HG03558 (cell line): ENCODE data around the gene KCNH5.
"Not testable (repeated sequence)": the region's sequence is repeated elsewhere in the genome, so short reads cannot be mapped to it uniquely, and the experiment has no call there.

Source experiments
- ATAC-seq: cut with Tn5 transposase; IDR thresholded peaks from one replicate; pipeline ENCODE4 v1.9.1; 2021; ENCODE audit warnings: moderate number of reproducible peaks; ENCODE audit not compliant: unreplicated experiment; ENCODE audit errors: extremely low read depth

The KCNH5 gene

GRCh38 chr14:62894736-62895135 is 150.5 kb downstream of the KCNH5 start:
- ATAC-seq, result no peak

- no peak for ATAC-seq
These were observed 155.9 kb downstream of the KCNH5 start for GRCh38 chr14:62889364-62889763.

DNA sequence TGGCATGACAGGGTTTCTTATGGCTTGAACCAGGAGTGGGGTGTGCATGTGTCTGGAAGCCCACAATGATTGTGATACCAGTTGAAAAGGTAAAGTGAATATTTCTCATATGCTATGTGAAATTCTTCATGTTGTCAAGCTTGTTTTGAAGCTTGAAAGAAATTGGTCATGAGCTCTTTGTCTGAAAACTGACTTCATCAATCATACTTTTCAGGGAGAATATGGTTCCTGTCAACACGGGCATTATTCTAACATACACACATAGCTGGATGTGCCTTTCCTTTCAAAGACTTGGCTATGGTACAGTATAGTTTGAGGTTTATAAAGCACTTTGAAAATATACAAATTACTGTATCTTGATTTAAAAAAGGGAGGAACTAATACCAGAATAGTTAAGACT is 158.8 kb downstream of the KCNH5 start:
- no peak for ATAC-seq

DNA sequence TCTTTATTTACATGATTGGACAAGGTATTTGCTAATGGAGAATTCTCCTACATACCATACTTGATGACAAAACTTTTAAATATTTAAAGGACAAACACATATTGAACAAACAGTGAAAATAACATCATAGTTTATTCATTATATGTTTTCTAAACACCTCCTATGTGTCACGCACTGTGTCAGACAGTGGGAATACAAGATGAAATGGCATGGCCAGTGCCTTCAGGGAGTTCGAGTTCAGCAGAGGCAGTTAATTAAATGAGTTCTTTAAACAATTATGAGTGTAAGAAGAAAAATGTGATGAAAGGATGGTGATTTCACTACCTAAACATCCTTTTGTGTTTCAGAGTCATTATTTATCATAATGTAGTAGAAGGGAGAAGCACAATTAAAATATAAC is 159.8 kb downstream of the KCNH5 start:
- ATAC-seq, result no peak

GRCh38 chr14:62882967-62883366 is 162.3 kb downstream of the KCNH5 start:
- ATAC-seq, result no peak

GRCh38 chr14:62866376-62866775 is 178.9 kb downstream of the KCNH5 start:
- ATAC-seq, result no peak

GRCh38 chr14:62864588-62864987 is 180.7 kb downstream of the KCNH5 start:
- no peak for ATAC-seq

- not testable (repeated sequence) for ATAC-seq
These were observed 187.2 kb downstream of the KCNH5 start for GRCh38 chr14:62858011-62858410.

GRCh38 chr14:62854951-62855350 is 190.3 kb downstream of the KCNH5 start:
- no peak for ATAC-seq

- ATAC-seq, result no peak
These were observed 198.1 kb downstream of the KCNH5 start for GRCh38 chr14:62847168-62847567.

GRCh38 chr14:62844546-62844945 is 200.7 kb downstream of the KCNH5 start:
- ATAC-seq, result no peak

GRCh38 chr14:62824086-62824485 is 221.2 kb downstream of the KCNH5 start:
- no peak for ATAC-seq

- no peak for ATAC-seq
These were observed 225.3 kb downstream of the KCNH5 start for GRCh38 chr14:62819931-62820330.

DNA sequence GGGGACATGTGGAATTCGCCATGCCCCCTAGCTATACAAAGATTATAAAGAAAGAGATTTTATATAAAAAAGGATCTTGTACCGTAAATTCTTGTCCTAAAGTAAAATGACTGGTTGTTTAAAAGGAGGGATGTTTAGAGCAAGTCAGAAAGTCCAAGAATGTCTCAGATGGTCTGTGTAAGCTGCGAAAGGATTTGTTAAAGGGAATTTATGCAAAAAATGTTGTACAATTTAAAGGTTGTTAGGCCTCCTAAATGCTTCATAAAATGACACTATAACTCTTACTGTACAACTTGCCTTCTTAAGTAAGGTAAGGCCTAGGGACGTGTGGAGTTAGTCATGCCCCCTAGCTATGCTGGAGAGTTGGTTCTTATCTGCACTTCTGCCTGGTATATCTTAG is 237.6 kb downstream of the KCNH5 start:
- ATAC-seq, result no peak

DNA sequence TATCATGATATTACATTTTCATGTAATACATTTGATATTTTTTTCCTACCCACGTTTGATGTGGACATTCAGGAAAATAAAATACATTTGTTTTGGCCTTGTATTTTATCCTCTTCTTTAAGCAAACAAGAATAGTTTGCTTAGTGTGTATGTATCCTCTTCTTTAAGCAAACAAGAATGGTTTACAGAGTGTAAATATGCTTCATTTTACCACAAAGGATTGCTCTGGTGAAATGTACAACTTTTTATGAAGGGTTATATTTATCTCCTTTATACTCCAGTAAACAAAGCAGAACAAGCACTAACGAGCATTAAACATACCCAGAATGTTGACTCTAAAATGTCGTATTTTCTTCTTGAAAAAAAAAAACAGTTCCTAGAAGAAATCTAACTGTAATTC is 244.7 kb downstream of the KCNH5 start:
- ATAC-seq, result no peak

DNA sequence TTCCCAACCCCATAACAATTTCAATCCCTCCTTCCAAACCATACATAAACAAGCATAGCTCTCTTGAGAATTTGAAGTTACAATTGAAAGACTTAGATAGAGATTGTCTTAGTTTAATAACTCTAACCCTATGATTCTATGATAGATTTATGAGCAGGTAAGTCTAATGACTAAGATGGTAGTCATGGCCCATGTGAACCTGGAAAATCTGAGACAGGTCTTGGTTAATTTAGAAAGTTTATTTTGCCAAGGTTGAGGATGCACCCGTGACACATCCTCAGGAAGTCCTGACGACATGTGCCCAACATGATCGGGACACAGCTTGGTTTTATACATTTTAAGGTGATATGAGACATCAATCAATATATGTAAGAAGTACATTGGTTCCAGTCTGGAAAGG is 248.8 kb downstream of the KCNH5 start:
- no peak for ATAC-seq

DNA sequence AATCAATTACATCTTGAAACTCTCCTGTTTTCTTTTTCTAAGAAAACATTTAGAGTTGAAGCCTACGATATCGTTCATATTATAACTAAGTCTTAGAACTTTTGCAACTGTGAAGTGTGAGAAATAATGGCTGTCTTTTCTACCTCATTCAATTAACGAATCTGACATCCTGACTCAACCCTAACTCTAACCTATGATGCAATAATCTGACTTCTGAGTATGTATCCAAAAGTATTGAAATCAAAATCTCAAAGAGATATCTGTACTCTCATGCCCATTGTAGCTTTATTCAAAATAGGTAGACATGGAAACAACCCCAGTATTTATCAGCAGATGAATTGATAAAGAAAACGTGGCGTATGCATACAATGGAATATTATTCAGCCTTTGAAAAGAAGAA is 252.7 kb downstream of the KCNH5 start:
- ATAC-seq, result no peak

DNA sequence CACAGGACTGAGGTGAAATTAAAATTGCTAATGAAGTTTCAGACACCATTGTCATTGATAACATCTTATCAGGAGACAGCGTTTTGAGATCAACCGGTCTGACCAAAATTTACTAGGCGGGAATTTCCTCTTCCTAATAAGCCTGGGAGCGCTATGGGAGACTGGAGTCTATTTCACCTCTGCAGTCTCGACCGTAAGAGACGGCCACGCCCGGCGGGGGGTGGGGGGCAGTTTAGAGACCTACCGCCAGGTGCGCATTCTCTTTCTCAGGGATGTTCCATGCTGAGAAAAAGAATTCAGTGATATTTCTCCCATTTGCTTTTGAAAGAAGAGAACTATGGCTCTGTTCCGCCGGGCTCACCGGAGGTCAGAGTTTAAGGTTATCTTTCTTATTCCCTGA is 263.9 kb downstream of the KCNH5 start:
- ATAC-seq, result not testable (repeated sequence)

DNA sequence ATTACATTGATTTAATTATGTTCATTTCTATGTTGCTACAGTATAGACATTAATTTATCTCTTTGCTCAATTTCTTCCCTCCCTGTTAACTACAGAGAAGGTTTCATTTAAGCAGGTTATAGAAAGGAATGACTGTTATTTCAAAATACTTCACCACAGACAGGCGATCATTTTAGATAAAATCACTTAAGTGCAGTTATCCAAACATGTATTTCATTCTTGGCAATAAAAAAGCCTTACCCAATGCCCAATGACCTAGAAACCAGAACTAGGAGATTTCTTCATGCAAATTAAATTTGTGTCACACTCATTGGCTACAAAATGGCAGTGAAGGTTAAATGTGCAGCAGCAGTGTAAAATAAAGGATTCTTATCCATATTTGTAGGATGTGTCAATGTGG is 266.4 kb downstream of the KCNH5 start:
- ATAC-seq, result no peak

GRCh38 chr14:62778310-62778709 is 266.9 kb downstream of the KCNH5 start:
- no peak for ATAC-seq

DNA sequence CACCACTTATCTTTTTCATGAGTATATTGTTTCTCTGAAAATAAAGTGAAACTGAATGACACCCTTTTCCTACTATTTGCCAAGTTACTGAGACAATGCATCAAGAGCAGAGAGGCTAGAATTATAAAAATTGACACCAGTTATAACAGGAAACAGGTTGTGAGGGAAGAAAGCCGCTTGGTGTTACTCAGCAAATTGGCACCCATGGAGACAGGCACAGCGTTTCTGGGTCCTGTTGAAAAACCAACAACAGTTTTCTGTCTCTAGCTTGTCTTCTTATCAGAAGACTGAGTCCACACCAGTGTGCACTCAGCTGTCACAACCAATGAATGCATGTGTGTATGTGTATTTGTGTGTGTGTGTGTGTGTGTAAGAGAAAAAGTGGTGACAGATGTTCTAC is 267.7 kb downstream of the KCNH5 start:
- no peak for ATAC-seq

DNA sequence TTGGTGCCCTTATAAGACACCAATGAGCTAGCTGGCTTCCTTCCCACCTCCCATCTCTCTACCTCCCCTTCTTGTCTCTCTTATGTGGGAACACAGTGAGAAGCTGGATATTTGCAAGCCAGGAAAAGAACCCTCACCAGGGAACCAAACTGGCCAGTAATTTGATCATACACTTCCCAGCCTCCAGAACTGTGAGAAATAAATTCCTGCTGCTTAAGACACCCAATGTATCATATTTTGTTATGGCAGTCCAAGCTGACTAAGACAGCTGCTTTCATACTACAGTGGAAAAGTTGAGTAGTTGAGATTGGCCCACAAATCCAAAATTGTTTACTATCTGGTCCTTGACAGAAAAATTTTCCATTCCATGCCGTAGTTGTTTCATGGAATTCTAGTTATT is 269.0 kb downstream of the KCNH5 start:
- no peak for ATAC-seq

DNA sequence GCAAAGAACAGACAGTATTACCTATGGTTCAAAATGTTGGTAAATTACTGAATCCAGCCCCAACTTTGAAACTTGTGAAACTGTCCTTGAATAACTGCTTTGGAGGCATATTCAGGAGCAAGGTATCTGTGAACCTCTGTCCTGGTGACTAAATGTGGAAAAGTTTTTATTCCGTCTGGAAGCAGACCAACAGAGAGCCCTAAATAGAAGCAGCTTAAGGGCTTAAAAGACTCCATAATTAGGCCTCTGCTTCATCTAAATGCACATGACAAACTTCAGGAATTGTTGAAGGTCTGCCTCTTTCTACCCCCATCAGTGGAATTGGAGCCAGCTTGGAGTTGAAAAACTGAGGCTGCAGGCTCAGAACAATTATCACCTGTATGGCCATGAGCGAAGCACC is 276.5 kb downstream of the KCNH5 start:
- ATAC-seq, result no peak
